ENCODE measurements around the gene IMMP2L. TPM values are rescaled to one million over a fixed set of nuclear protein-coding genes. Genes with fewer than 3 reads are reported as not detected.

The IMMP2L gene
- total RNA-seq, 3 donors from 2014 or later (not counting 1 experiment from before 2014, with no cell fraction given): 6.9 to 9.2 (median 8.7) TPM

DNA sequence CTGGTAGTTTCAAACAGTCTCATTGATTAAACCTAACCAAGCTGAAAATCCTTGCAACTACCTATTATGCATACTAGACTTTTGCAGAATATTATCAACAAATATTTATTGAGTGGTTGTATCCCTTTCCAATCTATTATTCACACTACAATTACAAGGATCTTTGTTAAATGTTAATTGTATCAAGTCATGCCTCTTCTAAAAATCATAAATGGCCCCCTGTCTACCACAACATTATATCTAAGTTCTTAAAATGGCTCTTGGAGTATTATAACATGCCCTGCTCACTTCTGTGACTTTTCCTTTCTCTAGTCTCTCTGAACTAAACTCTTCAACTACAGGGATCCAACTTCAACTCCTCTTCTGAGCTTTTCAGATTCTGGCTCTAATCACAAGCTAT, 219.3 kb downstream of the IMMP2L start:
- TF ChIP-seq, protein P1, sequence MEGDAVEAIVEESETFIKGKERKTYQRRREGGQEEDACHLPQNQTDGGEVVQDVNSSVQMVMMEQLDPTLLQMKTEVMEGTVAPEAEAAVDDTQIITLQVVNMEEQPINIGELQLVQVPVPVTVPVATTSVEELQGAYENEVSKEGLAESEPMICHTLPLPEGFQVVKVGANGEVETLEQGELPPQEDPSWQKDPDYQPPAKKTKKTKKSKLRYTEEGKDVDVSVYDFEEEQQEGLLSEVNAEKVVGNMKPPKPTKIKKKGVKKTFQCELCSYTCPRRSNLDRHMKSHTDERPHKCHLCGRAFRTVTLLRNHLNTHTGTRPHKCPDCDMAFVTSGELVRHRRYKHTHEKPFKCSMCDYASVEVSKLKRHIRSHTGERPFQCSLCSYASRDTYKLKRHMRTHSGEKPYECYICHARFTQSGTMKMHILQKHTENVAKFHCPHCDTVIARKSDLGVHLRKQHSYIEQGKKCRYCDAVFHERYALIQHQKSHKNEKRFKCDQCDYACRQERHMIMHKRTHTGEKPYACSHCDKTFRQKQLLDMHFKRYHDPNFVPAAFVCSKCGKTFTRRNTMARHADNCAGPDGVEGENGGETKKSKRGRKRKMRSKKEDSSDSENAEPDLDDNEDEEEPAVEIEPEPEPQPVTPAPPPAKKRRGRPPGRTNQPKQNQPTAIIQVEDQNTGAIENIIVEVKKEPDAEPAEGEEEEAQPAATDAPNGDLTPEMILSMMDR (IDR thresholded peaks at IDR 0.05): no peak
- Mint-ChIP-seq H3K4me3 (no peak overlapping the region), H3K27me3 (ENCODE audit: low read depth in 2 of 2) (no peaks in the 10 kb centered on the region), H3K36me3 (peaks cover 19% of the 10 kb centered on the region), H3K9me3 (peaks cover 17 to 24% of the 10 kb centered on the region in 2 donors), H3K4me1 (no peaks in the 10 kb centered on the region), H3K27ac (no peak overlapping the region)
- DNase-seq: no peak
- Histone ChIP-seq H3K9me3 (ENCODE audit: control insufficient read depth, insufficient read depth, low read length) (peaks cover 4% of the 10 kb centered on the region), H3K4me1 (ENCODE audit: control insufficient read depth, insufficient read depth, low read length) (no peaks in the 10 kb centered on the region), H3K36me3 (ENCODE audit: control insufficient read depth, insufficient read depth, low read length) (no peaks in the 10 kb centered on the region), H3K4me3 (ENCODE audit: low read length) (no peak overlapping the region), H3K27me3 (ENCODE audit: control insufficient read depth, insufficient read depth, low read length) (no peaks in the 10 kb centered on the region), H3K27ac (ENCODE audit: low read length) (no peak overlapping the region)
- intact Hi-C loops (cut with micrococcal nuclease): no loop called here
- no peak for ATAC-seq

DNA sequence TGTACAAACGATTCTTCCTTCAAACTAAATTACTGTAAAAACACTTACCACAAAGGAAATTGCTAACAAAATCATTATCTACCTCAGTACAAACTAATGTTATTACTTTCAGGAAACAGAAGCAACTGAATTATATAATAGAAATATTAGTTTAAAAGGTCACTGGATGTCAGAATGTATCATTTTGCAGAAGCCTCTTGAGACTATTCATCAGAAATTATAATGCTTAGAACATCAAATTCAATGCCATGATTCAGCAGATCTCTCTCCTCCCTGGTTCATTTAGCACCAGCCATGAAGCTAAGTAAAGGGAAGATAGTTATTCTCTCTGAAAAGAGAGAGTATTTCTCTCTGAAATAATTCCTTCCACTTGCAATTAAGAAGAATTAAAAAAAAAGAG, 223.3 kb downstream of the IMMP2L start:
- DNase-seq (no peak), ATAC-seq (no peak)
- peaks cover 10% of the 10 kb centered on the region for H3K36me3 Mint-ChIP-seq
- H3K4me3 Mint-ChIP-seq: no peak overlapping the region
- intact Hi-C loops (cut with micrococcal nuclease): no loop called here
- no peaks in the 10 kb centered on the region for H3K27me3 Mint-ChIP-seq (ENCODE audit: low read depth in 2 of 2)
- Histone ChIP-seq H3K9me3 (ENCODE audit: control insufficient read depth, insufficient read depth, low read length) (peaks cover 4% of the 10 kb centered on the region), H3K27ac (ENCODE audit: low read length) (no peak overlapping the region), H3K4me1 (ENCODE audit: control insufficient read depth, insufficient read depth, low read length) (no peaks in the 10 kb centered on the region), H3K36me3 (ENCODE audit: control insufficient read depth, insufficient read depth, low read length) (no peaks in the 10 kb centered on the region), H3K27me3 (ENCODE audit: control insufficient read depth, insufficient read depth, low read length) (no peaks in the 10 kb centered on the region), H3K4me3 (ENCODE audit: low read length) (no peak overlapping the region)
- no peaks in the 10 kb centered on the region for H3K4me1 Mint-ChIP-seq
- TF ChIP-seq, protein P1 (IDR thresholded peaks at IDR 0.05): no peak
- 20% methylated on average over 1 of the region's 1 CpG for WGBS (ENCODE audit: insufficient coverage)
- H3K27ac Mint-ChIP-seq: no peak overlapping the region
- peaks cover 11 to 13% of the 10 kb centered on the region in 2 donors for H3K9me3 Mint-ChIP-seq

DNA sequence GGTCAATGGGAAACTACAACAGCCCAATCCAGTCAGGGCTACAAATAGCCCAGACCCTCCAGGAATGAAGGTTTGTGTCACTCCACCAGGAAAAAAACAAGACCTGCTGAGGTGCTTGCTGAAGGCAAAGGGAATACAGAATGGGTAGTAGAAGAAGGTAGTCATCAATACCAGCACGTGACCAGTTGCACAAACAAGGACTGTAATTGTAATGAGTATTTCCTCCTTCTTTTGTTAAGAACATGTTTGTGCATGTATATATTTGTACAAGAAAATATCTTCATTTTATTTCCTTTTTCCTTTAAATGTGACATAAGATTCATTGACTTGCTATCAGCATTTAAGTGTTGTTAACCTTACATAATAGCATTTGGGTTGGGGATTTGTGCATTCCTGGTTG, 229.3 kb downstream of the IMMP2L start:
- Mint-ChIP-seq H3K27ac (no peak overlapping the region), H3K36me3 (no peaks in the 10 kb centered on the region), H3K27me3 (ENCODE audit: low read depth in 2 of 2) (no peaks in the 10 kb centered on the region), H3K9me3 (peaks cover 10 to 14% of the 10 kb centered on the region in 2 donors), H3K4me1 (no peaks in the 10 kb centered on the region), H3K4me3 (no peak overlapping the region)
- WGBS (ENCODE audit: insufficient coverage): 80% methylated on average over 1 of the region's 1 CpG
- H3K4me1 ChIP-seq (ENCODE audit: control insufficient read depth, insufficient read depth, low read length): no peaks in the 10 kb centered on the region
- H3K4me3 ChIP-seq (ENCODE audit: low read length): no peak overlapping the region
- intact Hi-C loops (cut with micrococcal nuclease): no loop called here
- TF ChIP-seq, protein P1 (IDR thresholded peaks at IDR 0.05): no peak
- ATAC-seq (no peak), DNase-seq (no peak)
- H3K9me3 ChIP-seq (ENCODE audit: control insufficient read depth, insufficient read depth, low read length): no peaks in the 10 kb centered on the region
- H3K27ac ChIP-seq (ENCODE audit: low read length): no peak overlapping the region
- no peaks in the 10 kb centered on the region for H3K36me3 ChIP-seq (ENCODE audit: control insufficient read depth, insufficient read depth, low read length)
- no peaks in the 10 kb centered on the region for H3K27me3 ChIP-seq (ENCODE audit: control insufficient read depth, insufficient read depth, low read length)

DNA sequence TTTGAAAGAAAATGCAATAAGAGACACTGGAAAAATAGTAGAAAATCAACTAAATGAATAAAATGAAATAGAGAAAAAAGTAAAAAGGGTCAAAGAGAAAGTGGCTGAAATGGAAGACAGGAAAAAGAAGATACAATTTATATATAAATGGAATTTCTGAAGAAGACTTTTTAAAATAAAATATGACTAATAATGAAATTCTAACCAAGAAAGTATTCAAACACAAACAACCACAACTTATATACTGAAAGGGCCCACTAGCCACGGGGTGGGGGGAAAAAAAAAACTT, 232.1 kb downstream of the IMMP2L start:
- intact Hi-C loops (cut with micrococcal nuclease): no loop called here
- no peaks in the 10 kb centered on the region for H3K4me1 ChIP-seq (ENCODE audit: control insufficient read depth, insufficient read depth, low read length)
- H3K9me3 ChIP-seq (ENCODE audit: control insufficient read depth, insufficient read depth, low read length): no peaks in the 10 kb centered on the region
- TF ChIP-seq, protein P1 (IDR thresholded peaks at IDR 0.05): no peak
- Mint-ChIP-seq H3K9me3 (peaks cover 6 to 11% of the 10 kb centered on the region in 2 donors), H3K27ac (no peak overlapping the region), H3K27me3 (ENCODE audit: low read depth in 2 of 2) (no peaks in the 10 kb centered on the region), H3K4me1 (no peaks in the 10 kb centered on the region), H3K4me3 (no peak overlapping the region), H3K36me3 (no peaks in the 10 kb centered on the region)
- ATAC-seq: no peak
- DNase-seq: no peak
- H3K36me3 ChIP-seq (ENCODE audit: control insufficient read depth, insufficient read depth, low read length): no peaks in the 10 kb centered on the region
- H3K27me3 ChIP-seq (ENCODE audit: control insufficient read depth, insufficient read depth, low read length): no peaks in the 10 kb centered on the region
- no peak overlapping the region for H3K27ac ChIP-seq (ENCODE audit: low read length)
- no peak overlapping the region for H3K4me3 ChIP-seq (ENCODE audit: low read length)
- no CpG with 5 or more reads among the region's 1 CpG for WGBS (ENCODE audit: insufficient coverage)
